ENCODE results near the gene PKP4.

DNA sequence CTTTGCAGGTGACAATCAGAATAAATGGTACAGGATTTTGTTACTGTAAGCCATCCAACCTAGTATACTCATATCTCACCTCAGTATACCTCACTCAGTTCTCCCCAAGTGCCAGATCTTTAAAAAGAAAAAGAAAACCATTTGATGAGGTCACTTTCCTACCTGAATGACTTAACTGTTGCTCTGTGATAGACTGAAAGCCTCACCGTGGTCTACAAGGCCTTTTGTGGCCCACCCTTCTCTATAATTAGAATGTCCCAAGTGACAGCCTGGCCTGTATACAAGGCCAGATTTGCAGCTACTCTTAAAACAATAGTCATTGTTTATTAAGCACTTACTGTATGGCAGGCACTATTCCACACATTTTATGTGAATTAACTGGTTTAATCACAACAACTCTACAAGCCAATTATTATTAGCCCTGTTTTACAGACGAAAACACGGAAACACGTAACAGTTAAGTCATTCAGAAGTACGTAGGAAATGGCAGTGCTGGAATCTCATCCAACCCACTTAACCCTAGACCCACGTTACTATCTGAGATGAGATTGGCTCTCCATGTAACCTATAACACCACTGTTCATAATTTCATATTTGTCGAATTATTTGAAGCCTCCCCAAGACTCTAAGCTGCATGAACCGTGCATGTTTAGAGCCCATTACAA is 28.3 kb downstream of the PKP4 start:
- TF ChIP-seq, protein P1, sequence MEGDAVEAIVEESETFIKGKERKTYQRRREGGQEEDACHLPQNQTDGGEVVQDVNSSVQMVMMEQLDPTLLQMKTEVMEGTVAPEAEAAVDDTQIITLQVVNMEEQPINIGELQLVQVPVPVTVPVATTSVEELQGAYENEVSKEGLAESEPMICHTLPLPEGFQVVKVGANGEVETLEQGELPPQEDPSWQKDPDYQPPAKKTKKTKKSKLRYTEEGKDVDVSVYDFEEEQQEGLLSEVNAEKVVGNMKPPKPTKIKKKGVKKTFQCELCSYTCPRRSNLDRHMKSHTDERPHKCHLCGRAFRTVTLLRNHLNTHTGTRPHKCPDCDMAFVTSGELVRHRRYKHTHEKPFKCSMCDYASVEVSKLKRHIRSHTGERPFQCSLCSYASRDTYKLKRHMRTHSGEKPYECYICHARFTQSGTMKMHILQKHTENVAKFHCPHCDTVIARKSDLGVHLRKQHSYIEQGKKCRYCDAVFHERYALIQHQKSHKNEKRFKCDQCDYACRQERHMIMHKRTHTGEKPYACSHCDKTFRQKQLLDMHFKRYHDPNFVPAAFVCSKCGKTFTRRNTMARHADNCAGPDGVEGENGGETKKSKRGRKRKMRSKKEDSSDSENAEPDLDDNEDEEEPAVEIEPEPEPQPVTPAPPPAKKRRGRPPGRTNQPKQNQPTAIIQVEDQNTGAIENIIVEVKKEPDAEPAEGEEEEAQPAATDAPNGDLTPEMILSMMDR (IDR thresholded peaks at IDR 0.05): no peak
- TF ChIP-seq EP300 (IDR thresholded peaks at IDR 0.05) (no peak), POLR2A (IDR thresholded peaks at IDR 0.05) (no peak)

All from ovary (tissue), 3 donors.